Keratinocyte (primary cell): ENCODE measurements around the gene CREM. TPM values are rescaled to one million over a fixed set of nuclear protein-coding genes. Genes with fewer than 3 reads are reported as not detected.
"Not testable (repeated sequence)": the region's sequence is repeated elsewhere in the genome, so short reads cannot be mapped to it uniquely, and the experiment has no call there.

Experiments used
- DNase-seq: peaks from one replicate; pipeline ENCODE4 v3.0.0-alpha.2; 2011; ENCODE audit warnings: low read depth, missing footprints, low spot score
- FAIRE-seq: peaks from 2 replicates; lab custom pipeline; 2011; peaks lifted over from hg19 to GRCh38; lab: Jason Lieb, UNC
- H2AFZ ChIP-seq: 2 replicates; pipeline ENCODE4 v1.6.0; 2012; ENCODE audit warnings: low read length, control low read depth, inconsistent platforms; ENCODE audit not compliant: control insufficient read depth
- H3K27ac ChIP-seq: 2 replicates; pipeline ENCODE4 v1.5.1; 2011; ENCODE audit warnings: low read length; ENCODE audit not compliant: control insufficient read depth, insufficient read depth
- H3K27me3 ChIP-seq: 3 replicates; pipeline ENCODE4 v1.6.0; 2011; ENCODE audit warnings: low read length; ENCODE audit not compliant: control insufficient read depth, insufficient read depth; ENCODE audit errors: extremely low read depth
- H3K36me3 ChIP-seq, 2 experiments: 2 replicates in 1 of 2; 3 replicates in 1 of 2; pipeline ENCODE4 v1.5.1; 2011; ENCODE audit warnings: low read length in 2 of 2, mild to moderate bottlenecking in 1 of 2; ENCODE audit not compliant: control insufficient read depth in 2 of 2, insufficient read depth in 2 of 2; ENCODE audit errors: extremely low read depth in 1 of 2
- H3K4me1 ChIP-seq: 3 replicates; pipeline ENCODE4 v1.5.1; 2011; ENCODE audit warnings: low read length; ENCODE audit not compliant: control insufficient read depth, insufficient read depth; ENCODE audit errors: extremely low read depth
- H3K4me2 ChIP-seq: 3 replicates; pipeline ENCODE4 v1.6.0; 2011; ENCODE audit warnings: low read depth, low read length; ENCODE audit not compliant: control insufficient read depth, insufficient read depth; ENCODE audit errors: extremely low read depth
- H3K4me3 ChIP-seq, 3 experiments: fragments of 200-600 bp in 1 of 3; sonication (generic) in 1 of 3; 2 replicates in 2 of 3; 3 replicates in 1 of 3; pipeline ENCODE4 v1.5.1; 2011 to 2016; ENCODE audit warnings: low read length in 3 of 3, mild to moderate bottlenecking in 3 of 3, control low read depth in 2 of 3, inconsistent platforms in 1 of 3, low read depth in 1 of 3, mixed read lengths in 1 of 3, mixed run types in 1 of 3, moderate library complexity in 1 of 3; ENCODE audit not compliant: control insufficient read depth in 2 of 3, insufficient read depth in 2 of 3; ENCODE audit errors: extremely low read depth in 1 of 3
- H3K79me2 ChIP-seq: 2 replicates; pipeline ENCODE4 v1.6.0; 2012; ENCODE audit warnings: low read length; ENCODE audit not compliant: control insufficient read depth, insufficient read depth
- H3K9ac ChIP-seq: 3 replicates; pipeline ENCODE4 v1.6.0; 2011; ENCODE audit warnings: low read length; ENCODE audit not compliant: control insufficient read depth, insufficient read depth; ENCODE audit errors: extremely low read depth
- H3K9me1 ChIP-seq: 3 replicates; pipeline ENCODE4 v1.6.0; 2011; ENCODE audit warnings: low read length; ENCODE audit not compliant: control insufficient read depth, insufficient read depth; ENCODE audit errors: extremely low read depth
- H3K9me3 ChIP-seq: 2 replicates; pipeline ENCODE4 v1.5.1; 2012; ENCODE audit warnings: low read depth, low read length; ENCODE audit not compliant: control insufficient read depth
- H4K20me1 ChIP-seq: 3 replicates; pipeline ENCODE4 v1.6.0; 2011; ENCODE audit warnings: low read length; ENCODE audit not compliant: control insufficient read depth, insufficient read depth; ENCODE audit errors: extremely low read depth
- CTCF ChIP-seq, 3 experiments: IDR thresholded peaks in 1 of 3; conservative IDR thresholded peaks in 1 of 3; optimal IDR thresholded peaks in 1 of 3; 2 replicates in 2 of 3; 3 replicates in 1 of 3; pipeline versions ENCODE3 to v1.5.1; 2011; ENCODE audit warnings: low read length in 3 of 3, mild to moderate bottlenecking in 3 of 3, moderate library complexity in 2 of 3, control low read depth in 1 of 3, inconsistent platforms in 1 of 3; ENCODE audit not compliant: insufficient read depth in 2 of 3; ENCODE audit errors: extremely low read depth in 1 of 3
- EZH2 ChIP-seq: IDR thresholded peaks from one replicate; pipeline ENCODE4 v1.6.1; 2012; ENCODE audit warnings: inconsistent platforms, mild to moderate bottlenecking, low read length, moderate library complexity
- dilution Hi-C: fragments of 300-500 bp; cut with MboI; formaldehyde crosslinking; loops from one replicate; pipeline ENCODE4 v1.7.0; 2020; ENCODE audit warnings: low sequenced_read_pairs; ENCODE audit not compliant: extremely low pct_ligation_motif_present
- polyA plus RNA-seq, 5 experiments: library from polyadenylated mRNA; depleted of rRNA in 3 of 5; stranded (reverse) in 3 of 5; stranded (forward) in 1 of 5; unstranded in 1 of 5; fragments of >200 nt; gene quantifications; 1 replicate in 1 of 5; 2 replicates in 3 of 5; 3 replicates in 1 of 5; pipeline versions ENCODE4 v1.2.1 to v1.2.3, GENCODE V29; 2011 to 2012; ENCODE audit warnings: missing spikeins in 2 of 5, low read depth in 1 of 5, low replicate concordance in 1 of 5

CREM gene
- polyA plus RNA-seq, 1 donor (not counting 4 experiments of a cell fraction or from before 2014, with no cell fraction given): 23.3 TPM

- Histone ChIP-seq H3K9ac (no peak overlapping the region), H3K36me3 (no peaks in the 10 kb centered on the region), H2AFZ (no peak overlapping the region), H3K27me3 (no peaks in the 10 kb centered on the region), H3K4me3 (no peak overlapping the region), H3K27ac (no peak overlapping the region), H3K9me3 (no peaks in the 10 kb centered on the region), H3K4me2 (no peak overlapping the region), H3K9me1 (no peaks in the 10 kb centered on the region), H4K20me1 (no peaks in the 10 kb centered on the region), H3K4me1 (no peaks in the 10 kb centered on the region), H3K79me2 (no peaks in the 10 kb centered on the region)
- TF ChIP-seq EZH2: no peak
- TF ChIP-seq CTCF (optimal IDR thresholded peaks at IDR 0.05 in 1 of 3, IDR thresholded peaks at IDR 0.05 in 1 of 3, conservative IDR thresholded peaks at IDR 0.05 in 1 of 3; ENCODE audit: extremely low read depth in 1 of 3, insufficient read depth in 2 of 3, low read length in 3 of 3): no peak
- dilution Hi-C loops: no loop called here
- no peak for DNase-seq
- FAIRE-seq: no peak
These were observed 88.5 kb downstream of the CREM start for GRCh38 chr10:35215107-35215506.

GRCh38 chr10:35216303-35216905 is 89.8 kb downstream of the CREM start:
- H3K4me1 ChIP-seq: no peaks in the 10 kb centered on the region
- H3K9me1 ChIP-seq: no peaks in the 10 kb centered on the region
- H2AFZ ChIP-seq: no peak overlapping the region
- no peaks in the 10 kb centered on the region for H3K27me3 ChIP-seq
- no peaks in the 10 kb centered on the region for H4K20me1 ChIP-seq
- no peak overlapping the region for H3K27ac ChIP-seq
- TF ChIP-seq EZH2: no peak
- H3K36me3 ChIP-seq: no peaks in the 10 kb centered on the region
- H3K9me3 ChIP-seq: no peaks in the 10 kb centered on the region
- no peak overlapping the region for H3K4me2 ChIP-seq
- no peak overlapping the region for H3K9ac ChIP-seq
- dilution Hi-C loops: no loop called here
- no peak overlapping the region for H3K4me3 ChIP-seq
- DNase-seq (no peak), FAIRE-seq (no peak)
- no peaks in the 10 kb centered on the region for H3K79me2 ChIP-seq

- H3K4me3 ChIP-seq, H3K36me3 ChIP-seq, H3K9me1 ChIP-seq, H3K27ac ChIP-seq, H3K4me1 ChIP-seq, H3K9me3 ChIP-seq, H2AFZ ChIP-seq, H3K27me3 ChIP-seq, H3K79me2 ChIP-seq, H3K9ac ChIP-seq, DNase-seq, dilution Hi-C loops, FAIRE-seq, H4K20me1 ChIP-seq, H3K4me2 ChIP-seq: not testable (repeated sequence)
These were observed 90.3 kb downstream of the CREM start for GRCh38 chr10:35216956-35217355.
